Panc1 (cell line): ENCODE data around the gene NEU1. TPM values are rescaled to one million over a fixed set of nuclear protein-coding genes. Genes with fewer than 3 reads are reported as not detected.
"Not testable (repeated sequence)": the region's sequence is repeated elsewhere in the genome, so short reads cannot be mapped to it uniquely, and the experiment has no call there.

ENCODE experiments used
- ATAC-seq: fragments of 200-7000 bp; cut with Tn5 transposase; 2 replicates; pipeline ENCODE4 v1.9.1; 2020; ENCODE audit warnings: mild to moderate bottlenecking, moderate library complexity
- BruUV-seq: library from RNA; stranded (reverse); fragments of 400-500 nt; replicated peaks from 2 replicates; lab custom pipeline; 2021; lab: Mats Ljungman, UMichigan
- CTCF ChIA-PET: fragments of 300-600 bp; sonication (Branson Sonifier 250); formaldehyde crosslinking; loops from one replicate; lab custom pipeline; 2022; ENCODE audit warnings: antibody characterized with exemption; lab: Charles Lee
- POLR2A ChIA-PET: fragments of 300-600 bp; sonication (Branson Sonifier 250); formaldehyde crosslinking; loops from one replicate; lab custom pipeline; 2022; ENCODE audit warnings: antibody characterized with exemption; lab: Charles Lee
- DNase-seq: peaks from one replicate; pipeline ENCODE4 v3.0.0-alpha.2; 2010; ENCODE audit warnings: low read depth, low spot score
- H3K27ac ChIP-seq: 2 replicates; pipeline ENCODE4 v1.5.1; 2011; ENCODE audit warnings: mild to moderate bottlenecking, low read length, inconsistent platforms
- H3K27me3 ChIP-seq: fragments of 200-500 bp; sonication (Bioruptor generic); 2 replicates; pipeline ENCODE4 v1.6.0; 2014; ENCODE audit warnings: low read length, inconsistent platforms; ENCODE audit not compliant: control insufficient read depth, insufficient read depth
- H3K36me3 ChIP-seq: fragments of 200-500 bp; sonication (Bioruptor generic); 2 replicates; pipeline ENCODE4 v1.5.1; 2014; ENCODE audit warnings: inconsistent platforms, mild to moderate bottlenecking, low read length, moderate library complexity; ENCODE audit not compliant: control insufficient read depth, insufficient read depth
- H3K4me1 ChIP-seq: 2 replicates; pipeline ENCODE4 v1.5.1; 2011; ENCODE audit warnings: inconsistent platforms, mild to moderate bottlenecking, low read length, moderate library complexity; ENCODE audit not compliant: control insufficient read depth, insufficient read depth
- H3K4me3 ChIP-seq, 2 experiments: 2 replicates each; pipeline ENCODE4 v1.5.1; 2011 to 2012; ENCODE audit warnings: low read depth in 2 of 2, low read length in 2 of 2, mild to moderate bottlenecking in 2 of 2, inconsistent platforms in 1 of 2, moderate library complexity in 1 of 2
- H3K9me3 ChIP-seq: fragments of 200-500 bp; sonication (Bioruptor generic); 2 replicates; pipeline ENCODE4 v1.5.1; 2014; ENCODE audit warnings: low read depth, mild to moderate bottlenecking, inconsistent platforms, low read length, moderate library complexity; ENCODE audit not compliant: control insufficient read depth, insufficient read depth
- POLR2AphosphoS5 ChIP-seq: IDR thresholded peaks from 2 replicates; pipeline ENCODE4 v1.6.1; 2012; ENCODE audit warnings: mild to moderate bottlenecking, low read depth, low read length, moderate library complexity
- SIN3A ChIP-seq: IDR thresholded peaks from 2 replicates; pipeline ENCODE4 v1.6.1; 2012; ENCODE audit warnings: low read depth, mild to moderate bottlenecking, low read length, moderate library complexity, borderline replicate concordance; ENCODE audit not compliant: insufficient read depth
- TCF7L2 ChIP-seq: IDR thresholded peaks from 2 replicates; pipeline ENCODE4 v1.6.1; 2011; ENCODE audit warnings: mild to moderate bottlenecking, low read depth, low read length, inconsistent platforms
- in situ Hi-C: cut with HindIII; loops from 2 replicates; pipeline ENCODE4 v1.10.0; 2016; ENCODE audit warnings: low sequenced_read_pairs, low pct_unique_long_range_greater_than_20kb
- intact Hi-C: fragments of 100-400 bp; cut with micrococcal nuclease; formaldehyde crosslinking; loops from one replicate; pipeline ENCODE4 v1.10.0; 2022; ENCODE audit not compliant: unreplicated experiment
- total RNA-seq: library from RNA; stranded (reverse); gene quantifications from one replicate; pipeline ENCODE4 v1.2.1, GENCODE V29; 2021; ENCODE audit not compliant: unreplicated experiment
- TF ChIP-seq, protein P1 (sequence below), 2 experiments: IDR thresholded peaks; 2 replicates each; pipeline ENCODE4 v1.6.1; 2011 to 2012; ENCODE audit warnings: low read depth in 2 of 2, control low read depth in 1 of 2, low read length in 1 of 2, mild to moderate bottlenecking in 1 of 2, moderate library complexity in 1 of 2; ENCODE audit not compliant: insufficient read depth in 1 of 2
- TF ChIP-seq, protein P2 (sequence below): fragments of 450-650 bp; IDR thresholded peaks from 2 replicates; pipeline ENCODE4 v1.5.1; 2017; ENCODE audit warnings: mild to moderate bottlenecking

Gene NEU1
- total RNA-seq, 1 experiment from 2014 or later: 111 TPM

DNA sequence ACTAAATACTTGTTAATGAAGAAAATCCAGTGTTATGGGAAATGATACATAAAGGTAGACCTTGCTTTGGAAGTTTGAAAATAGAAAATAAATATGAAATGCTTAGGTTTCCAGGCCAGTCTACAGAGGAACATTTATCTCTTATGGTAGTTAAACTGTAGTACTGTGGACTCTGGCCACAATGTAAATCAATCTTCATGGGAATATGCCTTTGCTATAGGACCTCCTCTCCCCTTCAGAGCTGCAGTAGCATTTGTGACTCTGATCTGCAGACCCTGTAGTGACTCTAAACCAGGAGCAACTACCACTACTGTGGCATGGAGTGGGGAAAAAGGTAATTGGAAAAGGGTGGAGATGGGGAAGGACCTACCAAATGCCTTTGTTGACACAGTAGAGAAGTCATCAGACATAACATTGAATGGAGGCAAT, 42.7 kb downstream of the NEU1 start:
- intact Hi-C loops: loop anchor here (10.0 kb wide), 1 partner anchor 45 kb away; the partner anchor contains the start of gene VWA7
- ChIA-PET CTCF (no interaction called here), POLR2A (interaction anchor here (0.6 kb wide), 6 partner anchors 14 to 158 kb away, joined by 3 to 6 read pairs (median 3); no protein-coding TSS in a partner anchor)
- in situ Hi-C loops: no loop called here
- ATAC-seq (no peak), DNase-seq (no peak)
- no TSS peak for BruUV-seq
- Histone ChIP-seq H3K4me1 (peaks cover 29% of the 10 kb centered on the region), H3K27me3 (no peaks in the 10 kb centered on the region), H3K27ac (peak overlapping the region; percentile 70), H3K4me3 (peak overlapping the region; percentile 64 to 80; a peak in 3 of 4 replicates), H3K36me3 (no peaks in the 10 kb centered on the region; the same call in 1 of the 2 replicates), H3K9me3 (no peaks in the 10 kb centered on the region)
- TF ChIP-seq SIN3A (no peak), TCF7L2 (no peak), POLR2AphosphoS5 (no peak)
- TF ChIP-seq, protein P1, sequence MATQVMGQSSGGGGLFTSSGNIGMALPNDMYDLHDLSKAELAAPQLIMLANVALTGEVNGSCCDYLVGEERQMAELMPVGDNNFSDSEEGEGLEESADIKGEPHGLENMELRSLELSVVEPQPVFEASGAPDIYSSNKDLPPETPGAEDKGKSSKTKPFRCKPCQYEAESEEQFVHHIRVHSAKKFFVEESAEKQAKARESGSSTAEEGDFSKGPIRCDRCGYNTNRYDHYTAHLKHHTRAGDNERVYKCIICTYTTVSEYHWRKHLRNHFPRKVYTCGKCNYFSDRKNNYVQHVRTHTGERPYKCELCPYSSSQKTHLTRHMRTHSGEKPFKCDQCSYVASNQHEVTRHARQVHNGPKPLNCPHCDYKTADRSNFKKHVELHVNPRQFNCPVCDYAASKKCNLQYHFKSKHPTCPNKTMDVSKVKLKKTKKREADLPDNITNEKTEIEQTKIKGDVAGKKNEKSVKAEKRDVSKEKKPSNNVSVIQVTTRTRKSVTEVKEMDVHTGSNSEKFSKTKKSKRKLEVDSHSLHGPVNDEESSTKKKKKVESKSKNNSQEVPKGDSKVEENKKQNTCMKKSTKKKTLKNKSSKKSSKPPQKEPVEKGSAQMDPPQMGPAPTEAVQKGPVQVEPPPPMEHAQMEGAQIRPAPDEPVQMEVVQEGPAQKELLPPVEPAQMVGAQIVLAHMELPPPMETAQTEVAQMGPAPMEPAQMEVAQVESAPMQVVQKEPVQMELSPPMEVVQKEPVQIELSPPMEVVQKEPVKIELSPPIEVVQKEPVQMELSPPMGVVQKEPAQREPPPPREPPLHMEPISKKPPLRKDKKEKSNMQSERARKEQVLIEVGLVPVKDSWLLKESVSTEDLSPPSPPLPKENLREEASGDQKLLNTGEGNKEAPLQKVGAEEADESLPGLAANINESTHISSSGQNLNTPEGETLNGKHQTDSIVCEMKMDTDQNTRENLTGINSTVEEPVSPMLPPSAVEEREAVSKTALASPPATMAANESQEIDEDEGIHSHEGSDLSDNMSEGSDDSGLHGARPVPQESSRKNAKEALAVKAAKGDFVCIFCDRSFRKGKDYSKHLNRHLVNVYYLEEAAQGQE (IDR thresholded peaks at IDR 0.05; ENCODE audit: insufficient read depth in 1 of 2, low read depth in 2 of 2, low read length in 1 of 2): no peak
- TF ChIP-seq, protein P2, sequence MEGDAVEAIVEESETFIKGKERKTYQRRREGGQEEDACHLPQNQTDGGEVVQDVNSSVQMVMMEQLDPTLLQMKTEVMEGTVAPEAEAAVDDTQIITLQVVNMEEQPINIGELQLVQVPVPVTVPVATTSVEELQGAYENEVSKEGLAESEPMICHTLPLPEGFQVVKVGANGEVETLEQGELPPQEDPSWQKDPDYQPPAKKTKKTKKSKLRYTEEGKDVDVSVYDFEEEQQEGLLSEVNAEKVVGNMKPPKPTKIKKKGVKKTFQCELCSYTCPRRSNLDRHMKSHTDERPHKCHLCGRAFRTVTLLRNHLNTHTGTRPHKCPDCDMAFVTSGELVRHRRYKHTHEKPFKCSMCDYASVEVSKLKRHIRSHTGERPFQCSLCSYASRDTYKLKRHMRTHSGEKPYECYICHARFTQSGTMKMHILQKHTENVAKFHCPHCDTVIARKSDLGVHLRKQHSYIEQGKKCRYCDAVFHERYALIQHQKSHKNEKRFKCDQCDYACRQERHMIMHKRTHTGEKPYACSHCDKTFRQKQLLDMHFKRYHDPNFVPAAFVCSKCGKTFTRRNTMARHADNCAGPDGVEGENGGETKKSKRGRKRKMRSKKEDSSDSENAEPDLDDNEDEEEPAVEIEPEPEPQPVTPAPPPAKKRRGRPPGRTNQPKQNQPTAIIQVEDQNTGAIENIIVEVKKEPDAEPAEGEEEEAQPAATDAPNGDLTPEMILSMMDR: no peak

DNA sequence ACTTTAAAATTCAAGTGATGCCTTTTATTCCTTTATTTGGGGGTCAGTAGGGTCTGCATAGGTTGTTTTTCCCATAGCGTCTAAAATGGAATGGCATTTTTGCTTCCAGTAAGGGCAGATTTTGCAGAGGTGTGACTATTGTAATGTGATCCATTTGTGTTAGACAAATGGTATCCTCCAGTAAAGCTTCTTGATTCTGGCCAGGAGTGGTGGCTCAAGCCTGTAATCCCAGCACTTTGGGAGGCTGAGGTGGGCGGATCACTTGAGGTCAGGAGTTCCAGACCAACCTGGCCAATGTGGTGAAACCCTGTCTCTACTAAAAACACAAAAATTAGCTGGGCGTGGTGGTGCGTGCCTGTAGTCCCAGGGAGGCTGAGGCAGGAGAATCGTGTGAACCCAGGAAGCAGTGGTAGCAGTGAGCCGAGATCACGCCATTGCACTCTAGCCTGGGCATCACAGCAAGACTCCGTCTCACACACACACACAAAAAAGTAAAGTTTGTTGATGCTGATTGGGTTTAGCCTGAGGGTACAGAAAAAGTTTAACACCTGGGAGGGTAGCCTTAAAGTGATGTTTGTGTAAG, 44.6 kb downstream of the NEU1 start:
- CTCF ChIA-PET, BruUV-seq, intact Hi-C loops, H3K27me3 ChIP-seq, DNase-seq, H3K9me3 ChIP-seq, ATAC-seq, H3K36me3 ChIP-seq, in situ Hi-C loops: not testable (repeated sequence)
- POLR2A ChIA-PET: interaction anchor here (0.6 kb wide), 1 partner anchor 30 kb away, joined by 6 read pairs; no protein-coding TSS in a partner anchor
- peaks cover 26% of the 10 kb centered on the region for H3K4me1 ChIP-seq
- peak overlapping the region; percentile 70 for H3K27ac ChIP-seq
- peak overlapping the region; percentile 64 to 80 for H3K4me3 ChIP-seq

DNA sequence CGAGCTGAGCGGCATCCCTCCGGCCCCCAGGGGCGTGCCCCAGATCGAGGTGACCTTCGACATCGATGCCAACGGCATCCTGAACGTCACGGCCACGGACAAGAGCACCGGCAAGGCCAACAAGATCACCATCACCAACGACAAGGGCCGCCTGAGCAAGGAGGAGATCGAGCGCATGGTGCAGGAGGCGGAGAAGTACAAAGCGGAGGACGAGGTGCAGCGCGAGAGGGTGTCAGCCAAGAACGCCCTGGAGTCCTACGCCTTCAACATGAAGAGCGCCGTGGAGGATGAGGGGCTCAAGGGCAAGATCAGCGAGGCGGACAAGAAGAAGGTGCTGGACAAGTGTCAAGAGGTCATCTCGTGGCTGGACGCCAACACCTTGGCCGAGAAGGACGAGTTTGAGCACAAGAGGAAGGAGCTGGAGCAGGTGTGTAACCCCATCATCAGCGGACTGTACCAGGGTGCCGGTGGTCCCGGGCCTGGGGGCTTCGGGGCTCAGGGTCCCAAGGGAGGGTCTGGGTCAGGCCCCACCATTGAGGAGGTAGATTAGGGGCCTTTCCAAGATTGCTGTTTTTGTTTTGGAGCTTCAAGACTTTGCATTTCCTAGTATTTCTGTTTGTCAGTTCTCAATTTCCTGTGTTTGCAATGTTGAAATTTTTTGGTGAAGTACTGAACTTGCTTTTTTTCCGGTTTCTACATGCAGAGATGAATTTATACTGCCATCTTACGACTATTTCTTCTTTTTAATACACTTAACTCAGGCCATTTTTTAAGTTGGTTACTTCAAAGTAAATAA, 45.3 kb downstream of the NEU1 start:
- CTCF ChIA-PET: not testable (repeated sequence)

More for the DNA sequence above, 45.3 kb downstream of the NEU1 start:
- POLR2A ChIA-PET: interaction anchor here (0.6 kb wide), 1 partner anchor 29 kb away, joined by 6 read pairs; no protein-coding TSS in a partner anchor
- H3K36me3 ChIP-seq, ATAC-seq, DNase-seq, in situ Hi-C loops, intact Hi-C loops, H3K9me3 ChIP-seq, H3K27me3 ChIP-seq: not testable (repeated sequence)
- Histone ChIP-seq H3K27ac (peak overlapping the region; percentile 70), H3K4me1 (peaks cover 21% of the 10 kb centered on the region), H3K4me3 (peak overlapping the region; percentile 64 to 80)
- TSS peak; percentile 96 for BruUV-seq
